ACC112 (cell line): ENCODE data around the gene CDC45.

Source experiments
- H2AFZ ChIP-seq: fragments of 200-600 bp; sonication (generic); one replicate; pipeline ENCODE4 v1.6.0; 2017; ENCODE audit warnings: antibody characterized with exemption, low read length; ENCODE audit not compliant: unreplicated experiment
- H3K27ac ChIP-seq: fragments of 200-600 bp; sonication (generic); 2 replicates; pipeline ENCODE4 v1.5.1; 2014; ENCODE audit warnings: low read depth, mild to moderate bottlenecking, antibody characterized with exemption, low read length, moderate library complexity
- H3K27me3 ChIP-seq: fragments of 200-600 bp; sonication (generic); 2 replicates; pipeline ENCODE4 v1.6.1; 2014; ENCODE audit warnings: mild to moderate bottlenecking, antibody characterized with exemption, low read length, moderate library complexity, mixed read lengths; ENCODE audit not compliant: insufficient read depth
- H3K36me3 ChIP-seq: fragments of 200-600 bp; sonication (generic); 2 replicates; pipeline ENCODE4 v1.6.1; 2016; ENCODE audit warnings: mild to moderate bottlenecking, antibody characterized with exemption, low read length, moderate library complexity, mixed read lengths; ENCODE audit not compliant: insufficient read depth
- H3K4me1 ChIP-seq: fragments of 200-600 bp; sonication (generic); one replicate; pipeline ENCODE4 v1.6.1; 2016; ENCODE audit warnings: low read length, mixed read lengths; ENCODE audit not compliant: insufficient read depth, unreplicated experiment, control insufficient read depth
- H3K4me3 ChIP-seq: fragments of 200-600 bp; sonication (generic); 2 replicates; pipeline ENCODE4 v1.5.1; 2014; ENCODE audit warnings: mild to moderate bottlenecking, low read depth, low read length
- H3K79me2 ChIP-seq: fragments of 200-600 bp; sonication (generic); one replicate; pipeline ENCODE4 v1.6.0; 2016; ENCODE audit warnings: low read length; ENCODE audit not compliant: control insufficient read depth, unreplicated experiment, insufficient read depth

Gene CDC45

DNA sequence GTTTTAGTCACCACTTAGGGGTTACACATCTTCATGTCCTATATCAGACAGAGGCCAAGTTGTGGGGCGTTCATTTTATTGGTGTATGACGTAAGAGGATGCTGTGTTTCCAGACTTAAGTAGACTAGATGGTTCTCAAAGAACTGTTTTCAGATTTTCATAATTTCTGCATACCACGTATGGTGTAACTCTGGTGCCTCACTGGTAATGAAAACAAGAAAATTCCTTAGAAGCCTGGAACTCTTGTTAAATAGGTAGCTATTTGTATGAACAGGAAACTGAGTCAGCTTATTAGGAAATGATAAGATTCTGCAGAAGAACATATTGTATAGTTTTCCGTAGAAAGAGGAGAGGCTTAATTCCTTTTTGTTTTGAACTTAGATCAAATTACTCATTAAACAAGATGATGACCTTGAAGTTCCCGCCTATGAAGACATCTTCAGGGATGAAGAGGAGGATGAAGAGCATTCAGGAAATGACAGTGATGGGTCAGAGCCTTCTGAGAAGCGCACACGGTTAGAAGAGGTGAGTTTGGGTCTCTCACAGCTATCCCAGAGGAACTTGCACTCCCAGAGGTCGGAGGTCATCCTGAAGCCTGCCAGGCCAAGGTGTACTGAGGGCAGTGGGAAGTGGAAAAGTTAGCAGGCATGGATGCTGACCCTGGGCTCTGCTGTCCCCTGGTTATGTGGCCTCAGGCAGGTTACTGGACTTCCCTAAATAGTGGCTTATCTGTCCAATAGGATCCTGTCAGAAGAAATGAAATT lies 3.9 kb downstream of the CDC45 start:
- no peak overlapping the region for H2AFZ ChIP-seq

DNA sequence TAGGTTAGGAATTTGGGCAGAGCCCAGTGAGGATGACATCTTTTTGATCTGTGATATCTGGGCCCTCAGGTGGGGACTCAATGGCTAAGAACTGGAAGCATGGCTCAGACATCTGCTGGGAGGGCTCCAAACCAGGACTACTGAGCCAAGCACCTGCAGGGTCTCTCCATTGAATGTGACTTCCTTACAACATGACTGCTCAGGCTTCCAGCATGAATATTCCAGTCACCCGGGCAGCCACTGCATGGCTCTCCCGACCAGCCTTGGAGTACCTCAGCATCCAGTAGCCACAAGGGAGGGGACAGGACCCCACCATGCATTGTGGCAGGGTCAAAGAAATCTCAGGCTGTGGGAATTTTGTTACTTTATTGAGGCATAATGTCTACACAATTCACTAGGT lies 8.6 kb downstream of the CDC45 start:
- Histone ChIP-seq H3K27ac (no peak overlapping the region), H2AFZ (no peak overlapping the region), H3K27me3 (no peaks in the 10 kb centered on the region), H3K79me2 (no peaks in the 10 kb centered on the region), H3K4me3 (no peak overlapping the region), H3K36me3 (peaks cover 4% of the 10 kb centered on the region; the same call in 1 of the 2 replicates), H3K4me1 (peaks cover 14% of the 10 kb centered on the region)

More for the DNA sequence above, 3.9 kb downstream of the CDC45 start:
- Histone ChIP-seq H3K4me3 (0 out of 2 replicates have a peak overlapping the region, but pooled peaks have one; percentile 37), H3K79me2 (peaks cover 19% of the 10 kb centered on the region), H3K27ac (peak overlapping the region; percentile 84), H3K36me3 (peaks cover 4% of the 10 kb centered on the region; the same call in 1 of the 2 replicates), H3K4me1 (peaks cover 31% of the 10 kb centered on the region), H3K27me3 (no peaks in the 10 kb centered on the region)

DNA sequence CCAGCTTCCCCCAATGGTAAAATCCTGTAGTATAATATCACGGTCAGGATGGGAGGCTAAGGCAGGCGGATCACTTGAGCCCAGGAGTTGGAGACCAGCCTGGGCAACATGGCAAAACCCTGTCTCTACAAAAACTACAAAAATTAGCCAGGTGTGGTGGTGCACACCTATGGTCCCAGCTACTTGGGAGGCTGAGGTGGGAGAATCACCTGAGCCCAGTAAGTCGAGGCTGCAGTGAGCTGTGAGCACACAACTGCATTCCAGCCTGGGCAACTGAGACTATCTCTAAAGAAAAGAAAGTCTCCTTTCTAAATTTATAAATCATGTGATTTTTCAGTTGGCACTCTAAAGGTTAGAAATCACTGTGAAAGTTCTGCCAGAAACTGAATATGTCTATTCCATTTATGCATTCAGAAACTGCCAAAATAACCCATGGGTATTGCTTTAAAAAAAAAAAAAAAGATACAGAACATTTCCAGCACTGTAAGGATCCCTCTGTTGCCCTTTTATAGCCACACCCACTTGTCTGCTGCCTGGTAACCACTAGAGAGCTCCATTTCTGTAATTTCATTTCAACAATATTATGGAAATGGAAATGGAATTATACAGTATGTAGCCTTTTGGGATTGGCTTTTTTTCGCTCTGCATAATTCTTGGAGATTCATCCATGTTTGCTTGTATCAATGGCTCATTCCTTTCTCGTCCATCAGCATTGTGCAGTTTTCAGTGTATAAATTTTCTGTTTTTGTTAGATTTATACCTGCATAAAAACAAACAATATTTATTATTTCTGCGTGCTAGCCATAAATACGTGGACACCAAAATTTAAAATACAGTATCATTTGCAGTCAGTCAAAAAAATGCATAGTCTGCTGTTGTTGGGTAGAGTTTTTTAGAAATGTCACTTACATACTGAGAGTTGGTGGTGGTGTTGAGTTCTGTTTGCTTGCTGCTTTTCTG lies 9.4 kb downstream of the CDC45 start:
- H3K36me3 ChIP-seq = peaks cover 4% of the 10 kb centered on the region; the same call in 1 of the 2 replicates
- H3K4me3 ChIP-seq = no peak overlapping the region
- no peaks in the 10 kb centered on the region for H3K27me3 ChIP-seq
- H3K79me2 ChIP-seq = no peaks in the 10 kb centered on the region
- no peak overlapping the region for H3K27ac ChIP-seq
- H3K4me1 ChIP-seq = peaks cover 5% of the 10 kb centered on the region
- no peak overlapping the region for H2AFZ ChIP-seq

DNA sequence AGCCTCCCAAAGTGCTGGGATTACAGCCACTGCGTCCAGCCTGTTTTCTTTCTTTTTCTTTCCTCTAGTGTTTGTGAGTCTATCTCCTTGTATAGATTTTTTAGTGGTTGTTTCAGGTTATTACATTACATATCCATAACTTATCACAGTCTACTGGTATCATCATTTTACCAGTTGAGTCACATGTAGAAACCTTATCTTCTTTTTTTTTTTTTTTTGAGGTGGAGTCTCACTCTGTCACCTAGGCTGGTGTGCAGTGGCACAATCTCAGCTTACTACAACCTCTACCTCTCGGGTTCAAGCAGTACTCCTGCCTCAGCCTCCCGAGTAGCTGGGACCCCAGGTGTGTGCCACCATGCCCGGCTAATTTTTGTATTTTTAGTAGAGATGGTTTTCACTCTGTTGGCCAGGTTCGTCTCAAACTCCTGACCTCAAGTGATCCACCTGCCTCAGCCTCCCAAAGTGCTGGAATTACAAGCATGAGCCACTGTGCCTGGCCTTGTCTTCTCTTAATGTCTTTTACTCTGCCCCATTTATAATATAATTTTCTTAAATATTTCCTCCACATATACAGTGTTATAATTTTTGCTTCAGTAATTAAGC lies 11.0 kb downstream of the CDC45 start:
- no peaks in the 10 kb centered on the region for H3K79me2 ChIP-seq
- no peaks in the 10 kb centered on the region for H3K4me1 ChIP-seq
- no peak overlapping the region for H2AFZ ChIP-seq
- H3K4me3 ChIP-seq = no peak overlapping the region
- H3K36me3 ChIP-seq = no peaks in the 10 kb centered on the region
- H3K27ac ChIP-seq = no peak overlapping the region
- no peaks in the 10 kb centered on the region for H3K27me3 ChIP-seq

DNA sequence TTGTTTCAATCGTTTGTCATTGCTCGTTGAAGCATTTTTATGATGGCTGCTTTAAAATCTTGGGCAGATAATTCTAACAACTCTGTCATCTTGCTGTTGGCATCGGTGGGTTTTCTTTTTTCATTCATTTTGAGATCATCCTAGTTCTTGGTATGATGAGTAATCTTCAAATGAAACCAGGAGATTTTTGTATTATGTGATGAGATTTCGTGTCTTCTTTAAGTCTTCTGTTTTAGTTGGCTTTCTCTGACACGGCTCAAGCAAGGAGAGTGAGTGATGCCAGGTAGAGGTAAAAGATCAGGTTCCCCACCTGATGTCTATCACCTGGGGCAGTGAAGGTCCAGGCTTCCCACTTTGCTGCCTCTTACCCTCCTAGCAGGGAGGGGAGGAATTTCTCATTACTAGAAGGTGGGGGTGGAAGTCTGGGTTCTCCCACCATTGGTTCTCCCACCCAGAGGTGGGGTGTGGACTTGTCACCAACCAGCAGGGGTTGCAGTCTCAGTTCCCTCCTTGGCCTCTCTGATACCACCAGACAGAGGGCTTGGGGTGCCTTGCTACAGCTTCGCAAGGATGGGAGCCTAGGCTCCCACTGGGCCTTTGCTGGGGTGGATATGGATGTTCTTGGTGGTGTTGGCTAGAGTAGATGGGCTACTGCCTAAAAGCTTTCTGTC lies 12.9 kb downstream of the CDC45 start:
- Histone ChIP-seq H3K36me3 (no peaks in the 10 kb centered on the region), H3K27ac (no peak overlapping the region), H3K4me1 (peaks cover 7% of the 10 kb centered on the region), H3K4me3 (no peak overlapping the region), H3K27me3 (no peaks in the 10 kb centered on the region), H3K79me2 (no peaks in the 10 kb centered on the region), H2AFZ (no peak overlapping the region)

DNA sequence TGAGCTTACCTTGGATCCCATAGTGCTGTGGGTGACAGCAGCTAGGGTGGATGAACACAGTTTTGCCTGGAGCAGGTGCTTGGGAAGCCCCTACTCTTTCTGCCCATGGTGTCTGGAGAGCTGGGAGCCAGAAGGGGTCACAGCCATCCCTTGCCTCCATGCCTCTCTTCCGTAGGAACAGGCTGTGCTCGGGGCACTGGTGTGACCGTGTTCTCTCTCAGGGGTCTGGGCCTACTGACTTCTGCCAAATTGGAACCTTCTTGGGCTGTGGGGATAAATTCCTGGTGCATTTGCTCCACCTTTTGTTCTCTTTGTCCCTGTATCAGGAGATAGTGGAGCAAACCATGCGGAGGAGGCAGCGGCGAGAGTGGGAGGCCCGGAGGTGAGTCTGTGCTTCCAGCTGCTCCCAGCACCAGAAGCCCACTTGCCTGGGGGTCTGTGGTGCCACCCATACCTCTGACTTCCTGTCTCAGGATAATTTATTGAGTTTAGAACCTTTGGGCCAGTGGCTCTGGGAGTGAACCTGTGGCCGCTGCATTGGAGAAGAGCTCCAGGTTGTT lies 14.4 kb downstream of the CDC45 start:
- no peak overlapping the region for H3K4me3 ChIP-seq
- H3K36me3 ChIP-seq = no peaks in the 10 kb centered on the region
- no peaks in the 10 kb centered on the region for H3K79me2 ChIP-seq
- no peaks in the 10 kb centered on the region for H3K27me3 ChIP-seq
- H2AFZ ChIP-seq = no peak overlapping the region
- H3K27ac ChIP-seq = no peak overlapping the region
- peaks cover 7% of the 10 kb centered on the region for H3K4me1 ChIP-seq

DNA sequence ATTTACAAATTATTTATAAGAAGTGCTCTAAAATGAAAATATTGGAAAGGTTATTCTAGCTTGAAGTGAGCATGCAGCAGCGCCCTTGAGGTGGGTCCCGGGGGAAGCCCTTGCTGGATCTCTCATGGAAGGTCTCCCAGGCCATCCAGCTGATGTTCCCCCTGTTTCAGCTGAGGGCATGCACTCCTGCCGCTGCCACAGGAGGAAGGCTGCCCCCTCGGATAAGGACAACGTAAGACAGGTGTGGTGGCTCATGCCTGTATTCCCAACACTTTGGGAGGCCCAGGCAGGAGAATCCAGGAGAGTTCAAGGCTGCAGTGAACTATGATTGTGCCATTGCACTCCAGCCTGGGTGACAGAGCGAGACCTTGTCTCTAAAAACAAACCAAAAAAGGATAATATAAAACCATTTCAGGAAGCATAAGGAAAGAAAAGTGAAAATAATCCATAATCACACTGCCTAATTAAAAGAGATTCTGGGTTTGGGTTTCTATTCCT lies 15.0 kb downstream of the CDC45 start:
- Histone ChIP-seq H2AFZ (no peak overlapping the region), H3K79me2 (no peaks in the 10 kb centered on the region), H3K4me1 (peaks cover 7% of the 10 kb centered on the region), H3K27me3 (no peaks in the 10 kb centered on the region), H3K36me3 (no peaks in the 10 kb centered on the region), H3K27ac (no peak overlapping the region), H3K4me3 (no peak overlapping the region)

DNA sequence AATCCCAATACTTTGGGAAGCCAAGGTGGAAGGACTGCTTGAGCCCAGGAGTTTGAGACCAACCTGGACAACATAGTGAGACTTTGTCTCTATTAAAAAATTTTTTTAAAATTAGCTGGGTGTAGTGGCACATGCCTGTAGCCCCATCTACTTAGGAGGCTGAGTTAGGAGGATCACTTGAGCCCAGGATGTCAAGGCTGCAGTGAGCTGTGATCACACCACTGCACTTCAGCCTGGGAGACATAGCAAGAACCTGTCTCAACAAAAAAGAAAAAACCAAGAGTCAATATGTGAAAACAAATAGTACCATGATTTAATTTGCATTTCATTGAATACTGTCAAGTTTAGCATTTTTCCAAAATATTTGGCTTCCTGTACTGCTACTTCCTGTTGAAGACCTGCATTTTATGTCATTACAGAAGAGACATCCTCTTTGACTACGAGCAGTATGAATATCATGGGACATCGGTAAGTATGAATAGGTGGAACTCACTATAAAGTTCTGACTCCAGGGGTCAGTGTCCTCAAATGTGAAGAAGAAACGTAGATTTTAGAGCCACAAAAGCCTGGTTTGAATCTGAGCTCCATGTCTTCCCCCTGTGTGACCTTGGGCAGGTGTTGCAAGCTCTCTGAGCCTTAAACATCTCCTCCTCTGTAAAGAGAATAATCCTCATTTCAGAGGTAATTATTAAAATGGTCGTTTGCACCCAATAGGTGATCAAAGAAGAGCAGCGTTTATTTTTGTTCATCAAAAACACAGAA lies 16.0 kb downstream of the CDC45 start:
- H3K36me3 ChIP-seq = no peaks in the 10 kb centered on the region
- no peak overlapping the region for H2AFZ ChIP-seq
- H3K27me3 ChIP-seq = no peaks in the 10 kb centered on the region
- no peaks in the 10 kb centered on the region for H3K79me2 ChIP-seq
- H3K4me1 ChIP-seq = peaks cover 7% of the 10 kb centered on the region
- no peak overlapping the region for H3K27ac ChIP-seq
- H3K4me3 ChIP-seq = no peak overlapping the region

DNA sequence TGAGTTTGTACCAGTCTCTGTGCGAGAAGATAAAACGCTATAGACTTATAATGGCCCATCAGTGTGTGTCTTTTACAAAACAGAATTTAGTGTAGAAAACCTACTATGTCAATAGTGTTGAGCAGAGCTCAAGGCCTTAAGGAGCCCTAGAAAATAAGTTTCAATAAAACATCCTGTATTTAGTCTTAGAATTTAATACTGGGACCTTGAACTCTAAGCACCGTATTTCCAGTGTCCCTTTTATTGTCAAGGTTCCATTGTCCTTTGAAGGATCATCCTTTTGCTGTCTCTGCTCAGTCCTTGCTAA lies 16.6 kb downstream of the CDC45 start:
- no peaks in the 10 kb centered on the region for H3K79me2 ChIP-seq
- H3K27ac ChIP-seq = no peak overlapping the region
- H3K27me3 ChIP-seq = no peaks in the 10 kb centered on the region
- no peak overlapping the region for H3K4me3 ChIP-seq
- H3K36me3 ChIP-seq = no peaks in the 10 kb centered on the region
- peaks cover 7% of the 10 kb centered on the region for H3K4me1 ChIP-seq
- H2AFZ ChIP-seq = no peak overlapping the region
